GM12801 (cell line): ENCODE measurements around the gene NFAM1.

ENCODE experiments used
- TF ChIP-seq, protein P1 (sequence below): IDR thresholded peaks from one replicate; pipeline ENCODE4 v1.5.1; 2011; ENCODE audit warnings: control low read depth; ENCODE audit not compliant: insufficient read length; ENCODE audit errors: extremely low read depth

Gene NFAM1

DNA sequence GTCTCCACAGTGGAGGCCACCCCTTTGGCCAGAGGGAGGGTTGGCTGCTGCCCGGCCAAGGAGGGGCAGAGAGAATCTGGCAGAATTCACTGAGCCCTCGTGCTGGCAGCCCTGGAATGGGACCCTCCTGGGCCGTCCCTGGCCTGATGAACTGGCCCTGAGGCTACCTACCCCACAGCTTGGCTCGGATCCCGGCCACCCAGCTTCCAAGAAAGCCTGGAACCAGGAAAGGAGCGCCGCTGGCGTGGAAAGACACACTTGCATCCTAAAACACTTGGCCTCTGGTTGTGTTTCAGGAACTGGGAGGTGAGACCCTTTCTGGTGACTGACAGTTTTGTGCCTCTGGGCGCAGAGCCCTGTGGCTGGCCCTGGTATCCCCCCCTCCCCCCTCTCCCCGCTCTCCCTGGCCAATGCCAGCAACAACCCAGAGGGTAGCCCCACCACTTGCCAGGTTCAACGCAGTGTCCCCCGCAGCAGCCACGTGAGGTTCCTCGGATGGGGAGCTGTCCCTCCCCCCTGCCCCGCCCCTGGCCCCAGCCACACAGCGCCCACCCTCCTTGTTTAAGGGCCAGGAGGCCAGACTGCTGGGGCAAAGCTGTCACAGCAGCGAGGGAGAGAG, 693 bp downstream of the NFAM1 start:
- TF ChIP-seq, protein P1, sequence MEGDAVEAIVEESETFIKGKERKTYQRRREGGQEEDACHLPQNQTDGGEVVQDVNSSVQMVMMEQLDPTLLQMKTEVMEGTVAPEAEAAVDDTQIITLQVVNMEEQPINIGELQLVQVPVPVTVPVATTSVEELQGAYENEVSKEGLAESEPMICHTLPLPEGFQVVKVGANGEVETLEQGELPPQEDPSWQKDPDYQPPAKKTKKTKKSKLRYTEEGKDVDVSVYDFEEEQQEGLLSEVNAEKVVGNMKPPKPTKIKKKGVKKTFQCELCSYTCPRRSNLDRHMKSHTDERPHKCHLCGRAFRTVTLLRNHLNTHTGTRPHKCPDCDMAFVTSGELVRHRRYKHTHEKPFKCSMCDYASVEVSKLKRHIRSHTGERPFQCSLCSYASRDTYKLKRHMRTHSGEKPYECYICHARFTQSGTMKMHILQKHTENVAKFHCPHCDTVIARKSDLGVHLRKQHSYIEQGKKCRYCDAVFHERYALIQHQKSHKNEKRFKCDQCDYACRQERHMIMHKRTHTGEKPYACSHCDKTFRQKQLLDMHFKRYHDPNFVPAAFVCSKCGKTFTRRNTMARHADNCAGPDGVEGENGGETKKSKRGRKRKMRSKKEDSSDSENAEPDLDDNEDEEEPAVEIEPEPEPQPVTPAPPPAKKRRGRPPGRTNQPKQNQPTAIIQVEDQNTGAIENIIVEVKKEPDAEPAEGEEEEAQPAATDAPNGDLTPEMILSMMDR = no peak

DNA sequence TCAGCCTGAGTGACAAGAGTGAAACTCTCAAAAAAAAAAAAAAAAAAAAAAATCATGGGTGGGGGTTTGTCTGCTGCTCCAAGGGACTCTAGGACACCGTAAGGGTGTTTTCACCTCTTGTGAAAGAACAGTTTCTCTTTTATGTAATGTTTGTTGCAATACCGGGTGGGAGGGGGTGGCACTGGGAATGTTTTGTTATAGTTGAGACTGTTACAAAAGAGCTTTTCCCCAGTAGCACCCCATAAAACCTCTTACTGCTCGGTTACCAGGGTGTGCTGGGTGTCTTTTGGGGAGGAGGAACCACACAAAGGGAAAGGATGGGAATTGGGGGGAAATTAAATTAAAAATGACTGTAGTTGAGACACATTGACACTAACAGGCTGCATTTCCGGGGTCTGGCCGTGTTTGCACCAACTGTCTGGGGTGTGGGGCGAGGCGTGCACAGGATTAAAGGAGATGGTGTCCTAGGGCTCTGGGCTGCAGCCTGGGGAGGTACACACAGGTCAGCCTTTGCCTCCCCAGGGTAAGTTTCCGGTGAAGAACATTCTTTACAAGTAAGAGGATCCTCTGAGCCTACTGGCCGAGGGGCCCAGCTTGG, 1.6 kb downstream of the NFAM1 start:
- TF ChIP-seq, protein P1 = no peak

DNA sequence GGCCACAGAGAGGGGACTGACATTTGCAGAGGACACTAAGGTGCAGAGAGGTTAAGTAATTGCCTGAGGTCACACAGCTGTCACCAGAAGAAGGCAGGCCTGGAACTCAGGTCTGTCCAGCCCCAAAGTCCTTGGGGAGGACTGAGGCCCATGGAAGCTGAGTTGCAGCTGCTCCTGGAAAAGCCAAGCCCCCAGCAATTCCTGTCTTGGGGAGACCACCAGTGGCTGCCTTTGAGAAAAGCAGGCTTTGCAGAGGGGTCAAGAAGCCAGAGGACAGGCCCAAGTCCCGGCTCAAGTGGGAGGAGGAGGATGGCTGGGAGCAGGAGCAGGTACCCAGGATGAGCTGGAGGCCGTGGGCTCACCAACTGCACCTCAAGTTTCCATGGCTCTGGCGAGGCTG, 3.4 kb downstream of the NFAM1 start:
- TF ChIP-seq, protein P1 = no peak

DNA sequence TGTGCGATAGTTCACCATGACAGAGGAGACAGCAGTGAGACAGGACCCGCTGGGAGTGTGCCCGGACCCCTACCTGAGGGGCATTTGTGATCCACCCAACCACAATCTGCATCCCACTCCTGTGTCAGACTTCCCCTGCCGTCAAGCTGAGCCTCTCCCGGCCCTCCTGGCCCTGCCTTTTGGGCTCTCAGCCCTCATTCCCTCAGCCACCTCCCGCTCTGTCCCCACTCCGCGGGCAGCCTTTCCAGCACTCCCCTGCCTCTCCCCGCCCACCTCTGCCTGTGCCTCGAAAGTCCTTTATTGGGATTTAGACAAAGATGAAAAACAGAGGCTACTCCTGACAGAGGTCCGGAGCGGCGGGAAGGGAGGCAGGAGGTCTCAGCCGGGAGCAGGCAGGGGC, 4.2 kb downstream of the NFAM1 start:
- TF ChIP-seq, protein P1 = no peak

DNA sequence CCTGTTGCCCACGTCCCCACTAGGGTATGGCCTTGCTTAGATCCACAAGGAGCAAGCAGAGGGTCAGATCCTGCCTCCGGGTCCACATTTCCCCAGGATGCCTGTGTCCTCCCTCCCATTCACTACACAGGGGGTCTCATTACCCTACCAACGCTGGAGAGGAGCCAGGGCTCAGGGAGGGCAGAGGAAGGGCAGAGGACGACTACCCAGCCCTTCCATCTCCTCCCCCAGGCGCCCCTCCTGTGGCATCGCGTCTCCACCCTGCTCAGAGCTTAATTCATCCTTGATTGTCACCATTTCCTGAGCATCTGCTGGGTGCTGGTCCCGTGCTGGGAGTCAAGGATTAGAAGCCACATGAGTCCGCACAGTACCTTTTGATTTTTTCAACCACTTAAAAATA, 5.0 kb downstream of the NFAM1 start:
- TF ChIP-seq, protein P1 = no peak

DNA sequence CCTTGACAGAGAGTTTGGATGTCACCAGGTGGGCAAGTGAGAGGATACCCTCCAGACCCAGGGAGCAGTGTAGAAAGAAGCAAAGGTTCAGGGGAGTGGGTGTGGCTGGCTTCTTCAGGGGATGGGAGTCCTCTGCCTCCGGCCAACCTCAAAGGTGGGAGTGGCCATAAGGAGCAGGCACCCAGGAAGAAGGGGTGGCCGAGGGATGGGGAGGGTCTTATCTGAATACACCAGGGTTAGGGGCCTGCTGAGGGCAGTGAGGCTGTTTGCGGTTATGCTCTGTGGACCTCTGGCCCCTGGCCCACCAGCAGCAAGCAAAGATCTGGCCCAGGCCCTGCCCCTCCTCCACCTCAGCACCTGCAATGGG, 6.2 kb downstream of the NFAM1 start:
- TF ChIP-seq, protein P1 = no peak

DNA sequence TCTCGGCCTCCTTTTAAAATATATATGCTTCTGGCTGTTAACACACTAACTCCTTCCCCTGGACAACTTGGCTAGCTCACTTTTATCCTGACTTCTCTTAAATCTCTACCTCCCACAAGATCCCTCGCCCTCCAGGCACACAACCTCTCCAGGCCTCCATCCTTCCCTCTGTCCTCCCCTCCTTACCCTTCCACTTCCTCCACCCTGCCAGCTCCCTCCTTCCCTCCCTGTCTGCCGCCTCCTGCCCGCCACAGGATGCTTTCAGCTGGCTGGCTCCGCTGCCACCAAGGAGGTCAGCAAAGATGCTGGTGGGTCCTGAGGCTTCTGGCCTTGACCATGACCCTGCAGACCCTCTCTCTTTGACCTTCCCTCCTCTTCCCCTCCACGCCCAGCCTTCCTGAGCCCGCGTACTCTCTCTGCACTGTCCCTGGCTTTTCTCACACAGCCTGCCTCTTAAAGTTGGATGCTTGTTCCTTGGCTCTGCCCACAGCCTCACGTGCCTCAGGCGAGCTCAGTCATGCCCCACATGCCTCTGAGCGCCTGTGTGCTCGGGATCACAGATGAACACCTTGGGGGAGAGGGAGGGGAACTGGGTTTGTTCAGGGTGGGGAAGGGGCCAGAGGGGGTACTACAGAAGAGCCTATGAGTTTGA, 6.7 kb downstream of the NFAM1 start:
- TF ChIP-seq, protein P1 = no peak
